ENCODE data around the gene NPTX2. TPM values are rescaled to one million over a fixed set of nuclear protein-coding genes. Genes with fewer than 3 reads are reported as not detected.

Gene NPTX2
- total RNA-seq, 1 experiment from 2014 or later, result not detected

GRCh38 chr7:98627413-98627790 lies 10.3 kb downstream of the NPTX2 start (continued):
- no peak for TF ChIP-seq CTCF (IDR thresholded peaks at IDR 0.05 in 2 of 3, conservative IDR thresholded peaks at IDR 0.05 in 1 of 3; ENCODE audit: borderline replicate concordance in 1 of 3, insufficient read depth in 1 of 3, low read depth in 2 of 3, low read length in 2 of 3)
- no peak for TF ChIP-seq FOSL1 (IDR thresholded peaks at IDR 0.05; ENCODE audit: low read depth)
- TF ChIP-seq EGR1 (IDR thresholded peaks at IDR 0.05; ENCODE audit: low read depth), result no peak
- TF ChIP-seq SRF (IDR thresholded peaks at IDR 0.05; ENCODE audit: low read depth), result no peak
- TF ChIP-seq POLR2AphosphoS5 (IDR thresholded peaks at IDR 0.05; ENCODE audit: low read depth, low read length), result no peak
- TF ChIP-seq ELF1 (IDR thresholded peaks at IDR 0.05; ENCODE audit: borderline replicate concordance, low read depth), result no peak
- TF ChIP-seq CBX3 (IDR thresholded peaks at IDR 0.05; ENCODE audit: low read depth), result no peak
- TF ChIP-seq RAD21 (IDR thresholded peaks at IDR 0.05; ENCODE audit: low read depth), result no peak

- ATAC-seq (no peak), DNase-seq (ENCODE audit: low read depth, low spot score) (no peak)
- Histone ChIP-seq H3K4me1 (ENCODE audit: control insufficient read depth in 1 of 2, insufficient read depth in 2 of 2, low read length in 2 of 2) (no peaks in the 10 kb centered on the region), H3K4me3 (replicated peaks in 1 of 2; ENCODE audit: low read depth in 1 of 2, low read length in 2 of 2) (no peak overlapping the region), H4K20me1 (ENCODE audit: insufficient read depth) (no peaks in the 10 kb centered on the region), H3K4me2 (ENCODE audit: low read length) (no peak overlapping the region), H3K27me3 (ENCODE audit: insufficient read depth, low read length) (peaks cover 40% of the 10 kb centered on the region), H3K9ac (ENCODE audit: low read length) (no peak overlapping the region), H2AFZ (ENCODE audit: low read depth, low read length, poor library complexity, severe bottlenecking) (no peak overlapping the region), H3K9me3 (ENCODE audit: control insufficient read depth in 1 of 2, insufficient read depth in 1 of 2, low read depth in 1 of 2, low read length in 2 of 2) (no peaks in the 10 kb centered on the region), H3K79me2 (ENCODE audit: insufficient read depth, low read length) (no peaks in the 10 kb centered on the region), H3K9me2 (ENCODE audit: insufficient read depth) (no peaks in the 10 kb centered on the region), H3K36me3 (ENCODE audit: control insufficient read depth in 1 of 2, insufficient read depth in 2 of 2, low read length in 2 of 2) (no peaks in the 10 kb centered on the region), H3K27ac (ENCODE audit: low read depth, low read length) (no peak overlapping the region)
- no TSS peak for BruUV-seq (replicated peaks)
- TF ChIP-seq EGR1 (IDR thresholded peaks at IDR 0.05; ENCODE audit: low read depth), result no peak
- no peak for TF ChIP-seq ELF1 (IDR thresholded peaks at IDR 0.05; ENCODE audit: borderline replicate concordance, low read depth)
- no peak for TF ChIP-seq POLR2AphosphoS5 (IDR thresholded peaks at IDR 0.05; ENCODE audit: low read depth, low read length)
- no peak for TF ChIP-seq FOSL1 (IDR thresholded peaks at IDR 0.05; ENCODE audit: low read depth)
- TF ChIP-seq RAD21 (IDR thresholded peaks at IDR 0.05; ENCODE audit: low read depth), result no peak
- CTCF ChIA-PET, result no interaction called here
- RAD21 ChIA-PET (ENCODE audit: low non-redundant PET in 1 of 2, low total read pairs in 2 of 2, uncharacterized antibody in 2 of 2, unreplicated experiment in 2 of 2), result no interaction called here
- POLR2A ChIA-PET, result no interaction called here
- intact Hi-C loops (cut with micrococcal nuclease), result no loop called here
Observed at GRCh38 chr7:98628418-98628817, 11.3 kb downstream of the NPTX2 start.

All from HCT116 (cell line).